GM21825 (cell line): ENCODE results near the gene SEC14L1.

Experiments
- ATAC-seq: cut with Tn5 transposase; IDR thresholded peaks from one replicate; pipeline ENCODE4 v1.9.1; 2021; ENCODE audit warnings: mild to moderate bottlenecking, moderate library complexity; ENCODE audit not compliant: unreplicated experiment

Gene SEC14L1

GRCh38 chr17:77160875-77161530, 20.2 kb downstream of the SEC14L1 start:
- no peak for ATAC-seq

DNA sequence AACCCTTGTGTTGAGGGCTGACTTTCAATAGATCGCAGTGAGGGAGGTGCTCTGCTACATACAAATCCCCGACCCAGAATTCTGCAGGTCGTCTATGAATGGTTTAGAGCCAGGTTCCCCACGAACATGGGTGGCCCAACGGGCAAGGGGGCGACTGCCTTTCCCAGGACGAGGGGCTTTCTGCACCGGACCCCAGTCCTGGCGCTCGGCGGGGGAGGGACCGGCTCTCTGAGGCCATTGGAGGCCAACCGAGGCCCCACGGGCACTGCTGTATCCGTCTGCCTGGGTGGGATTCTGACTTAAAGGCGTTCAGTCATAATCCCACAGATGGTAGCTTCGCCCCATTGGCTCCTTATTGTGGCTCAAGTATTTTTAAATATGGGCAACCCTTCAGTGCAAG, 21.2 kb downstream of the SEC14L1 start:
- no peak for ATAC-seq

GRCh38 chr17:77163001-77163400, 22.2 kb downstream of the SEC14L1 start:
- no peak for ATAC-seq

DNA sequence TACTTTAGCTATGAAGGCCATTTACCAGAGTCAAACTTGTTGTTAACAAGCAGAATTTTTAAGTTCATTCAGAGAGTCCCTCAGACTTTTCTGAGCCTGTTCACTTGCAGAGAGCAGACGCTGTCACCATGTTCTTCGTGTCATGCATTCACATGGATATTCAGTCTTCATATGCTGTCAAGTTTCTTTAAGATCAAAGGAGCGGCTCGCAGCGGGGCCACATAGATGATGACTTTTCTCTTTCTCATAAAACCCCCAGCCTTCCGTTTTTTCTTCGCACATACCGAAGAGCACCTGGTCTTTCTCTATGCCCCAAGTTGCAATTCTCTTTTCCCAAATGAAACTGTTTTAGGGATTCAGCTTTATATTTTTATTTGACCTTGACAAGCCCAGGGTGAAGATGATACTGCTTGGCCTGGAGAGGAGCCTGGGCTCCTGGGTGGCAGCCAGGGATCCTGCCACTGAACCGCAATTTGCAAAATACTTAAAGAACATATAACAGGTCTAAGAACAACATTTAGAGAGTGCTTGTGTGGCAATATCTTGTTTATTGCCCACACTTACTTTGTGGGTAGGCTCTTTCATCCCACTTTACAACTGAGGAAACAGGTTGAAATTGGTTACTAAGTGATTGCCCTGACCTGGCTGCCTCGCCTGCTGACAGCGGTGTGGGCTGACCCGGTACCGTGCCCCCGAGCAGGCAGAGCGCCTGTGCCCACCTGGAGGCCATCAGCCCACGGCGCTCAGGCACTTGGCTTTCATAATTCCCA, 22.9 kb downstream of the SEC14L1 start:
- ATAC-seq: no peak

- no peak for ATAC-seq
Observed at GRCh38 chr17:77164483-77165091, 23.8 kb downstream of the SEC14L1 start.

GRCh38 chr17:77165577-77165976, 24.8 kb downstream of the SEC14L1 start:
- ATAC-seq: no peak

- ATAC-seq: no peak
Observed at GRCh38 chr17:77167472-77168306, 26.9 kb downstream of the SEC14L1 start.

DNA sequence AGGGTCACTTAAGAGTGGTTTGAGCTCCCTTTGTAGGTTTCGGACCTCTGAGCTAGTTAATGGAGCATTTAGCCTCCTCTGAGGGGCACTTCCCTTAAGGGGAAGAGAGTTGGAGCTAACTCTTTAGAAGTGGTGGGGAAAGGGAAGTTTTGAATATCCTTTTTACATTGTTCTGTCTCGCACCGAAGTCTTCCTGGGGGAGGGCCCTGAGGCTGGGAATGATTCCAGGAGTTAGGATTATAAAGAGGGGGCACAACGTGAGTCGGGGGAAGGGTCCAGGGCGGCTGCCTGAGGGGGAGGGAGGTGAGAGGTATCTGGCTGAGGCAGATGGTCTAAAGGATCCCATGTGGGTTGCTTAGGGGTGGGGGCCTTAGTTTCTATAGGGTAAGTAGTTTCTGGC, 32.3 kb downstream of the SEC14L1 start:
- ATAC-seq: no peak

DNA sequence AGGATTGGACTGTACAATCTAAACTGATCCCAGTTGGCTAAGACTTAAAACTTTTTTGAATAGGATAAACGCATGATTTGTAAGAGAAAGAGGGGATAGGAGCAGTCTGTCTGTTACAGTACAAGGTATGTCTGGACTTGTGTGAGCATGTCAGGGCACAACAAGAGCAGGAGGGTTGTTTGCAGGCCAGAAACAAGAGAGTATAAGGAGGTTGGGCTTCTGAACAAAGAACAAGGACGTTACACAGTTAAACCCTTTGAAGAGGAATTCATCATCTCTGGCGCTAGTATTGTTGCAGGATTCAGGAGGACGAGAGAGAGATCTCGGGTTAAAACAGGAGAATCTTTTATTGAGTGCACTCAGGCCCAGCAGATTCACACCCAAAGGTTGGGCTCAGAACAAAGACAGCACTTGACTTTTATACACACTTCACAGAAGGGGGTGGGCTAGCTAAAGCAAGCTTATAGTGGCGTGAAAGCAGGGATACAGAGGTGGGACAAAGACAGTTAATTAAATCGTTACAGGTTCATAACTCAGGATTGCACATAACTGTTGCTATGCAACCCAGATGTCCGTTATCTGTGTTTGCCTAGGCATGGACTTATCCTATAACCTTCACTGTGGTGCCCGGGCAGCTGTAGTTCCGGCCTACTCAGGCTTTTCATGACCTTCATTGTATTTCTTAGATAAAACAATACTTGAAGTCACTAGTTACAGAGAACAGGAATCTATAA, 34.3 kb downstream of the SEC14L1 start:
- ATAC-seq: no peak

- no peak for ATAC-seq
Observed at GRCh38 chr17:77177002-77177741, 36.4 kb downstream of the SEC14L1 start.

GRCh38 chr17:77178050-77178449, 37.3 kb downstream of the SEC14L1 start:
- no peak for ATAC-seq

DNA sequence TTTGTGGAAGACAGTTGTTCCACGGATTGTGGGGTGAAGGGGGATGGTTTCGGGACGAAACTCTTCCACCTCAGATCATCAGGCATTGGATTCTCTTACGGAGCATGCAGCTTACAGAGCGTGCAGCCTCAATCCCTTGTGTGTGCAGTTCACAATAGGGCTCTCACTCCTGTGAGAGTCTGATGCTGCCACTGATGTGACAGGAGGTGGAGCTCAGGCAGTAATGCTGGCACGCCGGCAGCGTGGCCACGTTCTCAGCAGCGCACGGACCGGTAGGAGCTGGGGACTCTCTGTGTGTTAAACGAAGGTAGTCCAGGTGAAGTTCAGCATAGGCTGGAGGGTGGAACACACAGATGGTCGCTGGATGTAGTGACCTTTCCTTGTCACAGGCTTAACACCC, 37.8 kb downstream of the SEC14L1 start:
- no peak for ATAC-seq

DNA sequence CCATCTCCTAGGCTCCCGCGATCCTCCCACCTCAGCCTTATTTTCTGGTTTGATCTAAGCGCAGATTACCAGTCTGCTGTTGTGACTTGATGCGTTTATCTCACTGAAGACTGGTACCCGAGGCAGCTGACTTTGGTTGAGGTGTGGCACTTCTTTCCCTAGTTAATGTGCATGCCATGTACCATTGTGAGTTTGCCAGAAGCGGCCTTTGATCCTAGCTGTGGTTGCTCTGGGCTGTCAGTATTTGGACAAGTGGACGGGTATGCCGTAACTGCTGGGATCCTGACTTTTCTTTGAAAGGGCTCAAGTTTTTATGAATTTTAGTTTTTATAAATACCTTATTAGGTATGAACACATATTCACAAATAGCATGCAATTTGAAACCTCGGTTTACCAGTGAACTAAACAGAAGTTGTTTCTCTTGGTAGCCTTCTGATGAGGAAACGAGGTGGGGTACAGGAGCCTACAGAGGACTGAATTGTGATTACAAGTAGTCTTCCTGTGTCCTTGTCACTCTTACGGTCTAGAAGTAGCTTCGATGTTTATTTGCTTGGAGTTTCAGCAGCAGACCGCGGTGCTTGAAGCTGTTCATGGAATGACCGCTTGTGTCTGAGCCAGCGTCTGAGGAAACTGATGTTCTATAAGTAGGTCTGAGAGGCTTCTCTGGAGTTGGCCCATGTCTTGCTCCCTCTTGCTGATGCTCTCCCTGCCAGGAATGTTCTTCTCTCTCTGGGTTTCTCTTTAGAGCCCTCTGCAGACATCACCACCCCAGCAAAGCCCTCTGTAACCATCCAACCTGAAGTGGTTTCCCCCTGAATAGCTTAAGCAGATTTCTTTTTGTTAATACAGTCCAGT, 40.0 kb downstream of the SEC14L1 start:
- ATAC-seq: no peak

- no peak for ATAC-seq
Observed at GRCh38 chr17:77182205-77183172, 41.7 kb downstream of the SEC14L1 start.

DNA sequence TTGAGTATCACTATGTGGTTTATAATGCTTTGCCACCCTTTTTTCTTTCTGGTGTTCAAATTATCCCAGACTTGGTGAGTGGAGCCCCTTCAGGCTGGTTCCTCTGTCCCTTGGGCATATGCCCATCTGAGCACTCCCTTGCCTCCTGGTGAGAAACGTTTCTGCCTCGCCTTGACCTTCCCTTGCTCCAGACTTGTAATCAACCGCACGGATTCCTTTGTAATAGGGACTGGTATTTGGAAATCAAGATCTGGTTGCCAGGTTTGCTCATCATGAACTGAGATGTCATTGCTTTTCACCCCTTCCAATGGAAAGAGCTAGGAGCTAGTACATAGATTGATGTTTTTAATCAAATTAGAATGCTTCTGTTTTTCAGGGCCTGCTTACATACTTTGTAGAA, 43.7 kb downstream of the SEC14L1 start:
- ATAC-seq: no peak

DNA sequence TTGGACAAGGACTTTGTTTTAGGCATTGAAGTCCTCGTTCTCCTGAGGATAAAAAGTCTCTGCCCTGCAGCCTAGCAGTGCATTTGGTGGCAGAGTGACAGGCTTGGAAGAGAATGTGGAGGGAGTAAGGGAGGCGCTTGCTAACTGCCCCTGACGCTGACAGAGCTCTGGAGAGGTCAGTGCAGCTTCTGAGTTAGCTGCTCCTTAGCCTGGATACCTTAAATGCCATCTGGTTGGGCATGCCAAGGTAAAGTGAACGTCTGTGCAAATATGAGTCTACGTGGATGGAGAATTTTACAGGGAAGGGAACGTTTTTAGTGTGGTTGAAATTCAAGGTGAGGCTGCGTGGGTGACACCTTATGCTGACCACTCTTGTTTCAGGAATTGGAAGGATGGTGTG, 44.4 kb downstream of the SEC14L1 start:
- no peak for ATAC-seq

DNA sequence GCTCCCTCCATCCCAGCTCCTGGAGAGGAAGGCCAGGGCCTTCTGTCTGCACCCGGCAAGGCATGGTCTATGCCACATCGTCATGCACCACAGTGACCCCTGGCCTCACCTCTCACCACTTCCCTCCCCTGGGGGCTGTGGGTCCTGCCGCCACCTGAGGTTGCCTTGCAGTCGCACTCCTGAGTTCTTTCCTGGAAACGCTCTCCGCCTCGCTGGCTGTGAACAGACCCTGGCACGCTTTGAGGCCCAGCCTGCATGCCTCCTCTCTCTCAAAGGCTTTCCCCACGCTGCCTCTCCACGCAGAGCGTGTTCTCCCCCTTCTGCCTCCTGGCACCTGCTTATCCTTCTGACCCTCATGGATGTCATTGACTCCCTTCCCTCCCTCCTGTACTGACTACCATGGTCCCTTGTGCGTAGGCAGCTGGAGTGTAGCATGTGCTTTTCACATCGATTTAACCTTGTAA, 45.4 kb downstream of the SEC14L1 start:
- no peak for ATAC-seq
